Adrenal gland (tissue), 5 donors: Measurements from ENCODE around the gene ATP5PO.

ENCODE experiments used
- POLR2A ChIP-seq, 2 donors: fragments of 450-650 bp; IDR thresholded peaks; one replicate each; pipeline ENCODE4 v1.6.1; 2017; ENCODE audit warnings: antibody characterized with exemption in 2 of 2, mild to moderate bottlenecking in 2 of 2, moderate library complexity in 1 of 2
- TF ChIP-seq, protein P1 (sequence below), 6 experiments: fragments of 450-650 bp in 4 of 6; fragments of 200-600 bp in 2 of 6; sonication (generic) in 1 of 6; IDR thresholded peaks; 1 replicate in 5 of 6; 2 replicates in 1 of 6; pipeline versions ENCODE4 v1.5.1 to v1.8.0; 2016 to 2021; ENCODE audit warnings: antibody characterized with exemption in 6 of 6, mild to moderate bottlenecking in 2 of 6, moderate library complexity in 1 of 6
- donor health status: DM: no; HTN: no; CAD: no.

DNA sequence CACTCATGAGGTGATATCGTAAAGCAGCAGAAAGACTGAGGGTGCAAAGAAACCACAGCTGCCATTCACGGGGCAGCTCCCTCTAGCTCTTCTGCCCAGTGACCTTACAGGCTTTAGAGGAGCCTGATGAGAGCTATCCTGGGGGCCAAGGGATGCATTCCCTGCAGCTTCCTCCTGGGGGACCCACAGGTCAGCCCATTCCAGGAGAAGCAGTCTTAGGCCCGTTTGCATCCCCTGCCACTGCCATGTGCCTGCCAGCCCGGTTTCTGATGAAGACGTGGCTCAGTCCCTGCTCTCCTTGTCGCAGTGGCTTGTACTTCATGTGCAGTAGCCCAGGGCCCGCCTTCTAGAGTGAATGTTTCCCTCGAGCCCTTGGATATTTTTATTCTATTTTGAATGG, 22.8 kb downstream of the ATP5PO start:
- TF ChIP-seq, protein P1, sequence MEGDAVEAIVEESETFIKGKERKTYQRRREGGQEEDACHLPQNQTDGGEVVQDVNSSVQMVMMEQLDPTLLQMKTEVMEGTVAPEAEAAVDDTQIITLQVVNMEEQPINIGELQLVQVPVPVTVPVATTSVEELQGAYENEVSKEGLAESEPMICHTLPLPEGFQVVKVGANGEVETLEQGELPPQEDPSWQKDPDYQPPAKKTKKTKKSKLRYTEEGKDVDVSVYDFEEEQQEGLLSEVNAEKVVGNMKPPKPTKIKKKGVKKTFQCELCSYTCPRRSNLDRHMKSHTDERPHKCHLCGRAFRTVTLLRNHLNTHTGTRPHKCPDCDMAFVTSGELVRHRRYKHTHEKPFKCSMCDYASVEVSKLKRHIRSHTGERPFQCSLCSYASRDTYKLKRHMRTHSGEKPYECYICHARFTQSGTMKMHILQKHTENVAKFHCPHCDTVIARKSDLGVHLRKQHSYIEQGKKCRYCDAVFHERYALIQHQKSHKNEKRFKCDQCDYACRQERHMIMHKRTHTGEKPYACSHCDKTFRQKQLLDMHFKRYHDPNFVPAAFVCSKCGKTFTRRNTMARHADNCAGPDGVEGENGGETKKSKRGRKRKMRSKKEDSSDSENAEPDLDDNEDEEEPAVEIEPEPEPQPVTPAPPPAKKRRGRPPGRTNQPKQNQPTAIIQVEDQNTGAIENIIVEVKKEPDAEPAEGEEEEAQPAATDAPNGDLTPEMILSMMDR (IDR thresholded peaks at IDR 0.05): no peak
- no peak for TF ChIP-seq POLR2A (IDR thresholded peaks at IDR 0.05)
